ENCODE data around the gene CORO2B.
A peak's percentile ranks its signal among the peaks of the same experiment; 100 is the strongest.

The CORO2B gene

GRCh38 chr15:68696414-68697363 lies 117.9 kb downstream of the CORO2B start:
- H3K4me1 Mint-ChIP-seq: peaks cover 53% of the 10 kb centered on the region
- no peaks in the 10 kb centered on the region for H3K36me3 Mint-ChIP-seq (ENCODE audit: low read depth)
- no peak for DNase-seq
- H3K9me3 Mint-ChIP-seq: peaks cover 10% of the 10 kb centered on the region
- peaks cover 8% of the 10 kb centered on the region for H3K27me3 Mint-ChIP-seq (ENCODE audit: low read depth, poor library complexity)
- TF ChIP-seq CTCF (IDR thresholded peaks at IDR 0.05): no peak
- H3K4me3 Mint-ChIP-seq: no peak overlapping the region
- no peak overlapping the region for H3K27ac Mint-ChIP-seq

GRCh38 chr15:68697711-68698690 lies 119.2 kb downstream of the CORO2B start:
- no peak overlapping the region for H3K4me3 Mint-ChIP-seq
- DNase-seq: no peak
- H3K9me3 Mint-ChIP-seq: peaks cover 10% of the 10 kb centered on the region
- peaks cover 59% of the 10 kb centered on the region for H3K4me1 Mint-ChIP-seq
- no peak overlapping the region for H3K27ac Mint-ChIP-seq
- no peak for TF ChIP-seq CTCF (IDR thresholded peaks at IDR 0.05)
- H3K27me3 Mint-ChIP-seq (ENCODE audit: low read depth, poor library complexity): peaks cover 11% of the 10 kb centered on the region
- no peaks in the 10 kb centered on the region for H3K36me3 Mint-ChIP-seq (ENCODE audit: low read depth)

GRCh38 chr15:68698708-68699107 lies 119.9 kb downstream of the CORO2B start:
- peaks cover 57% of the 10 kb centered on the region for H3K4me1 Mint-ChIP-seq
- TF ChIP-seq CTCF (IDR thresholded peaks at IDR 0.05): no peak
- peak overlapping the region; percentile 3 for H3K27ac Mint-ChIP-seq
- H3K9me3 Mint-ChIP-seq: peaks cover 10% of the 10 kb centered on the region
- no peak overlapping the region for H3K4me3 Mint-ChIP-seq
- H3K27me3 Mint-ChIP-seq (ENCODE audit: low read depth, poor library complexity): peaks cover 16% of the 10 kb centered on the region
- no peaks in the 10 kb centered on the region for H3K36me3 Mint-ChIP-seq (ENCODE audit: low read depth)
- DNase-seq: no peak

GRCh38 chr15:68699124-68699880 lies 120.5 kb downstream of the CORO2B start:
- Mint-ChIP-seq H3K4me1 (peaks cover 56% of the 10 kb centered on the region), H3K27ac (peak overlapping the region; percentile 3), H3K36me3 (ENCODE audit: low read depth) (no peaks in the 10 kb centered on the region), H3K27me3 (ENCODE audit: low read depth, poor library complexity) (peaks cover 20% of the 10 kb centered on the region), H3K4me3 (no peak overlapping the region), H3K9me3 (peaks cover 10% of the 10 kb centered on the region)
- no peak for DNase-seq
- no peak for TF ChIP-seq CTCF (IDR thresholded peaks at IDR 0.05)

GRCh38 chr15:68699881-68700454 lies 121.2 kb downstream of the CORO2B start:
- peak; percentile 21 for DNase-seq
- peaks cover 10% of the 10 kb centered on the region for H3K9me3 Mint-ChIP-seq
- H3K27me3 Mint-ChIP-seq (ENCODE audit: low read depth, poor library complexity): peaks cover 20% of the 10 kb centered on the region
- no peak for TF ChIP-seq CTCF (IDR thresholded peaks at IDR 0.05)
- H3K27ac Mint-ChIP-seq: peak overlapping the region; percentile 98
- peaks cover 55% of the 10 kb centered on the region for H3K4me1 Mint-ChIP-seq
- no peaks in the 10 kb centered on the region for H3K36me3 Mint-ChIP-seq (ENCODE audit: low read depth)
- peak overlapping the region; percentile 33 for H3K4me3 Mint-ChIP-seq
